Stomach (tissue), 4 donors: ENCODE results near the gene AMOTL2.

ENCODE experiments used
- CTCF ChIP-seq, 7 experiments: fragments of 450-650 bp in 4 of 7; fragments of 200-600 bp in 3 of 7; sonication (generic) in 3 of 7; IDR thresholded peaks; one replicate each; pipeline ENCODE4 v1.5.1; 2016 to 2019; ENCODE audit warnings: antibody characterized with exemption in 7 of 7, control low read depth in 2 of 7, mild to moderate bottlenecking in 1 of 7
- EP300 ChIP-seq: sonication (generic); formaldehyde crosslinking; IDR thresholded peaks from one replicate; pipeline ENCODE4 v1.6.1; 2017; ENCODE audit warnings: antibody characterized with exemption
- POLR2A ChIP-seq, 4 donors: fragments of 450-650 bp; IDR thresholded peaks; one replicate each; pipeline ENCODE4 v1.6.1; 2016; ENCODE audit warnings: antibody characterized with exemption in 4 of 4, control low read depth in 2 of 4, mild to moderate bottlenecking in 1 of 4, moderate library complexity in 1 of 4
- POLR2AphosphoS5 ChIP-seq, 3 donors: sonication (generic); formaldehyde crosslinking; IDR thresholded peaks; one replicate each; pipeline ENCODE4 v1.6.1; 2016; ENCODE audit warnings: antibody characterized with exemption in 3 of 3

GRCh38 chr3:134357914-134358811 is 16.1 kb downstream of the AMOTL2 start:
- no peak for TF ChIP-seq POLR2A (IDR thresholded peaks at IDR 0.05)
- peak in 2 of 3 donors; percentile 25 to 81 for TF ChIP-seq POLR2AphosphoS5 (IDR thresholded peaks at IDR 0.05)
- peak in 3 of 7 experiments; percentile 19 to 28 (median 24) for TF ChIP-seq CTCF (IDR thresholded peaks at IDR 0.05)
- TF ChIP-seq EP300 = no peak
